Muscle layer of duodenum (tissue), 2 donors: ENCODE measurements around the gene PIGH.

Source experiments
- H3K27ac ChIP-seq: one replicate; pipeline ENCODE4 v1.7.0; 2013; ENCODE audit warnings: mild to moderate bottlenecking, low read length
- H3K27me3 ChIP-seq: one replicate; pipeline ENCODE4 v1.7.0; 2013; ENCODE audit warnings: low read depth, mild to moderate bottlenecking, control low read depth, low read length
- H3K36me3 ChIP-seq, 2 donors: one replicate each; pipeline ENCODE4 v1.7.0; 2013; ENCODE audit warnings: low read length in 2 of 2, control low read depth in 1 of 2, mild to moderate bottlenecking in 1 of 2; ENCODE audit not compliant: insufficient read depth in 2 of 2, control insufficient read depth in 1 of 2
- H3K4me1 ChIP-seq, 2 donors: one replicate each; pipeline ENCODE4 v1.7.0; 2013; ENCODE audit warnings: low read length in 2 of 2, mild to moderate bottlenecking in 2 of 2, control low read depth in 1 of 2, moderate library complexity in 1 of 2; ENCODE audit not compliant: insufficient read depth in 2 of 2, control insufficient read depth in 1 of 2
- H3K4me3 ChIP-seq, 2 donors: one replicate each; pipeline ENCODE4 v1.7.0; 2013; ENCODE audit warnings: low read length in 2 of 2, low read depth in 1 of 2, mild to moderate bottlenecking in 1 of 2
- H3K9me3 ChIP-seq, 2 donors: one replicate each; pipeline ENCODE4 v1.7.0; 2013; ENCODE audit warnings: low read length in 2 of 2, control low read depth in 1 of 2, mild to moderate bottlenecking in 1 of 2; ENCODE audit not compliant: control insufficient read depth in 1 of 2
- donor health status: healthy.

The PIGH gene

DNA sequence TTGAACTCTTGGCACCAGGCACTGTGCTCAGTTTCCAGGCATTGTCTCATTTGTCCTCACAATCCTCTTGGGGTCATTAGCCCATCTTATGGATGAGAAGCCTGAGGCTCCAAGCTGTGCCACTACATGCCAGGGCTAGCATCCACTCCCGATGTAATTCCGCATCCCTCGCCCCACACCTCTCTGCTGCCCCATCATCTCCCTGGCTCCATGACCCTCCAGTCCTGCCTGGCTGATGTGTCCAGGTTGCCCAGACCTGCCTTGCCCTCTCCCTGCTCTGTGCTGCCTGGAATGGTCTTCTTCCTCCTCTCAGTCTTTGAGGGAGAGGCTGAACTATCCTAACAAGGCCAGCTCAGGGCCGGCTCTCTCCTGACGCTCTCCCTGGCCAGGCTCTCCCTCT, 27.5 kb downstream of the PIGH start:
- Histone ChIP-seq H3K9me3 (no peaks in the 10 kb centered on the region), H3K36me3 (no peaks in the 10 kb centered on the region), H3K4me3 (no peak overlapping the region), H3K27me3 (no peaks in the 10 kb centered on the region), H3K27ac (no peak overlapping the region), H3K4me1 (no peaks in the 10 kb centered on the region)

DNA sequence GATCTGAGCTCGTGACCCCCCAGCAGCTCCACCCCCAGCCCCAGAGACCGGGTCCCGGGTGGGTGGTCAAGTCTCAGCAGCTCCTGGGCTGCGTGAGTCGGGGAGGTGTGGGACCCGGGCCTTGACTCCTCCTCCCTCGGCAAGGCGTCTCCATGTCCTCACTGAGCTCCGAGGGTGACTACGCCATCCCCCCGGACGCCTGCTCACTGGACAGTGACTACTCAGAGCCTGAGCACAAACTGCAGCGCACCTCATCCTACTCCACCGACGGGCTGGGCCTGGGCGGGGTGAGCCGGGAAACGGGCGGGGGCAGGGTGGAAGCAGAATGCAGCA, 28.1 kb downstream of the PIGH start:
- Histone ChIP-seq H3K4me3 (no peak overlapping the region), H3K36me3 (no peaks in the 10 kb centered on the region), H3K4me1 (no peaks in the 10 kb centered on the region), H3K27me3 (no peaks in the 10 kb centered on the region), H3K27ac (no peak overlapping the region), H3K9me3 (no peaks in the 10 kb centered on the region)

DNA sequence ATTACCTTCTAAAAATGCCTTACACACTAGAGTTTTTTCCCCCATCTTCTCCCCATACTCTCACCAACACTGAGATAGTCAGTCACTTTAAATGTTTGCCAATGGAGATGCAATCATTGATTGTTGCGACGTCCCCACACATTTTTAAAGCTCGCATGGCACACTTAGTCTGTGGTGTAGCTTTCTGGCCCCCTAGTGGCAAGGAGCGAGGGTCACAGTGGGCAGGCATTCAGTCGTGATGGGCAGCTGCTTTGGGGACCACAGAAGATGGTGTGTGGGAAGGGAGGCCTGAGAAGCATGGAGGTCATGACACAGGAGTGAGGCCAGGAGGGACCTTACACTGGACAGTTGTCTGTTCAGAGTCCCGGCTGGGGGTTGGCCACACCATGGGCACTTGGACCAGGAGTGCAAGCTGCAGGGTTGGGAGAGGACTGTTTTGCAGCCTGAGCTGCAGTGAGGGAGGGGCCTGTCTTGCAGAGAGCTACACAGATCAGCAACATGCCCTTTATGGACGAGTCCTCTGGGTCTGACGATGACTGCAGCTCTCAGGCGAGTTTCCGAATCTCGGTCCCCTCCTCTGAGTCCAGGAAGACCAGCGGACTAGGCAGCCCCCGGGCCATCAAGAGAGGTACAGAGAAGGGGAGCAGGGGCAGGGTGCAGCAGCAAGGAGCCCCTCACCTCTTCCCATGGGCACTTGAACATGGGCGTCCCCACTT, 28.6 kb downstream of the PIGH start:
- H3K4me3 ChIP-seq = no peak overlapping the region
- H3K9me3 ChIP-seq = no peaks in the 10 kb centered on the region
- H3K27me3 ChIP-seq = no peaks in the 10 kb centered on the region
- no peak overlapping the region for H3K27ac ChIP-seq
- H3K36me3 ChIP-seq = no peaks in the 10 kb centered on the region
- H3K4me1 ChIP-seq = no peaks in the 10 kb centered on the region

DNA sequence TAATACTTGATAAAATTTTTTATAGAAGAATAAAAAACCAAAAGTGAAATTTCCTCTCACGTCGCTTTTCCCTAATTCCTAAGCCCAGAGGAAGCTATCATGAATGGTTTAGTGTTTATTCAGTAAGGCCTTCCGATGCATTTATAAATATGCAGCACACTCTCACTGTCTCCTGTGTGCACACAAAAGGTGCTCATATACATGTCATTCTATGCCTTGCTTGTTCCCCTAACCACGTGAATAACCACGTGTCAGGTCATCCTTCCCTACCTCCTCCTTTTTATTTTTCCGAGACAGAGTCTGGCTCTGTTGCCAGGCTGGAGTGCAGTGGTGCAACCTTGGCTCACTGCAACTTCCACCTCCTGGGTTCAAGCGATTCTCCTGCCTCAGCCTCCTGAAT, 29.6 kb downstream of the PIGH start:
- Histone ChIP-seq H3K27ac (no peak overlapping the region), H3K4me1 (no peaks in the 10 kb centered on the region), H3K4me3 (no peak overlapping the region), H3K36me3 (no peaks in the 10 kb centered on the region), H3K27me3 (no peaks in the 10 kb centered on the region), H3K9me3 (no peaks in the 10 kb centered on the region)

DNA sequence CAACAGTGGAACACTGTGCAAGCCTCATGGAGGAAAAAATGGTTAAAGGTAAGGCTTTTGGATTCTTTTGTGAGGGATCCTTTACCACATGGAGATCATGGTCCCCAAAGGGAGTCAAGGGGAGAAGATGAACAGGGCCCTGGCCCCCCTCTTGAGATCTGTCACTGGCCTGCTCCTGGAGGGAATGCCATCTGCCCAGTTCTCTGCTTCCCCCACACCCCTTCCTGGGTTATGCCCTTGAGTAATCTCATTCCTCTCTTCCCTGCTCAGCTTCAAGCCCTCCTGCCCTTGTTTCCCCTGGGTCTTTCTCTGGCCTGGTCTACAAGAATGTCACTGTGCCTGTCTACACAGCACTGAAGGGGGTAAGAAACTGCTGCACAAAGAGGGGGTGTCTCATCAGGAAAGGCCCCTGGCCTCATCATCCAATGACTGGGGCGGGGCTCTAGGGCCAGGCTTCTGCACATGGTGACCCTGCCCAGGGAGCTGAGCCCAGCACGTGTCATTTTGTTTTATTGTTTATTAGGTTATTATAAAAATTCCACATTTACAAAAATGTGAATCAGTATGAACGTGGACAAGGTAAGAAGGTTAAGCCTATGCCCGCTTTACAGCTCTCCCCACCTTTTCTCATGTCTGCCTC, 30.3 kb downstream of the PIGH start:
- Histone ChIP-seq H3K4me1 (no peaks in the 10 kb centered on the region), H3K27me3 (no peaks in the 10 kb centered on the region), H3K27ac (no peak overlapping the region), H3K9me3 (no peaks in the 10 kb centered on the region), H3K4me3 (no peak overlapping the region), H3K36me3 (no peaks in the 10 kb centered on the region)

DNA sequence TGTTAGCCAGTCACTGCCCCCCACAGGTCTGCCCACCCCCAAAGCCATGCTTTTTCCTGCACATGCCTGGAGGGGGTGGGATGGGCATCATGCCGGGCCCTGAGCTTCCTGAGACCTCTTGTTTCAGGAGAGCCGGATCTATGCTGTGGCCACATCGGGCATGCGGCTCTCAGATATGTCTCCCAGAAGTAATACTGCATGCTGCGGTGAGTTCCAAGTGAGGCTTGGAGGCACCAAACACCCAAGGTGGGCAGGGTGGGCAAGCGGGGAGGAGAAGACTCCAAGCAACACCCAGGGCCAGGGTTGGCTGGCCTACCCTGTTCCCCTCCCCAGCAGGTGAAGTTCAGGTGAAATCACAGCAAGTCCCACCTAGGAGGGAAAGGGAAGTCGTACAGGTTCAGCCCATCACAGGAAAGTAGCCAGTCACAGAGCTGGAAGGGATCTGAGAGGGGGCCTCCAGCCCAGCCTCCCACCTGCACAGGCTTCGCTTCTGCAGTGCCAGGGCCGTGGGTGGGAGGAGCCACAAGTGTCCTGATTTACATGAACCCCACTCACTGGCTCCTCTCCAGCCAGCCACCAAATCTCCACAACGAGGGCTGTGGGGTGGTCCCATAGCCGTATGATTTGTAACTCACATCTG, 30.9 kb downstream of the PIGH start:
- Histone ChIP-seq H3K4me1 (no peaks in the 10 kb centered on the region), H3K27ac (no peak overlapping the region), H3K27me3 (no peaks in the 10 kb centered on the region), H3K36me3 (no peaks in the 10 kb centered on the region), H3K4me3 (no peak overlapping the region), H3K9me3 (no peaks in the 10 kb centered on the region)

DNA sequence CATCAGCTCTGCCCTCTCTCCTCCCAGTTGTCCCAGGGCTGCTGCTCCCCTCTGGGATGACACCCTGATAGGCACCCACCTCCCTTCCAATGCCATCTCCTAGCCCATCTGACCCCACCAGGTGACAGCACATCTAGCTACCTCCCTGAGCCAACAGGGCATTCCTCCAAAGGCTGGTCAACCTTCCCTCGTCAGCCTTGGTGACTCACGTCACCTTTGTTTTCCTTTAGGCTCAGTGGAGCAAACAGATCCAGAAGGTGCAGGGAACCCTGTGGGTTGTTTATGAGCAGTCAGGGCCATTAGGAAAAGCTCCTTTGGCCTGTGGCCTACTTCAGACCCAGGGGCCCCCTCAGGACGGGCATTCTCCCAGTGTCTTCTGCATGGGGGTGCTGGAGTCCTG, 32.4 kb downstream of the PIGH start:
- Histone ChIP-seq H3K9me3 (no peaks in the 10 kb centered on the region), H3K27ac (no peak overlapping the region), H3K4me1 (no peaks in the 10 kb centered on the region), H3K4me3 (no peak overlapping the region), H3K36me3 (no peaks in the 10 kb centered on the region), H3K27me3 (no peaks in the 10 kb centered on the region)

DNA sequence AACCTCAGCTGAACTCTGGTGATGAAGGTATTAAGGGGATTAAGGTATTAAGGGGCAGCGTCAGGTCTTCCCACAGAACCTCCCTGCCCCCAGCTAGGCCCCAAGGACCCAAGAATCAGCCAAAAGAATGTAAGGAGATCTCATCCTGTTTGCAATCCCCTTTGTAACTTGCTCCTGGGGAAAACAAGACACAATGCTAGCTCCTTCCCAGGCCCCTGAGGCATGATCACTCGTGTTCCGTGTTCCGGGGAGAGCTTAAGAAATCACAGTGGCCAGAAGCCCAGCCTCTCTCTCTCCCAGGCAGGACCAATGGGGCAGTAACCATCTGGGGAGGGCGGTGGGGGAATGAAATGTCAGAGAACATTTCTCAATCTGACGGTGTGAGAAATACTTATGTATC, 33.2 kb downstream of the PIGH start:
- Histone ChIP-seq H3K9me3 (no peaks in the 10 kb centered on the region), H3K4me3 (no peak overlapping the region), H3K36me3 (no peaks in the 10 kb centered on the region), H3K27ac (no peak overlapping the region), H3K27me3 (no peaks in the 10 kb centered on the region), H3K4me1 (no peaks in the 10 kb centered on the region)

DNA sequence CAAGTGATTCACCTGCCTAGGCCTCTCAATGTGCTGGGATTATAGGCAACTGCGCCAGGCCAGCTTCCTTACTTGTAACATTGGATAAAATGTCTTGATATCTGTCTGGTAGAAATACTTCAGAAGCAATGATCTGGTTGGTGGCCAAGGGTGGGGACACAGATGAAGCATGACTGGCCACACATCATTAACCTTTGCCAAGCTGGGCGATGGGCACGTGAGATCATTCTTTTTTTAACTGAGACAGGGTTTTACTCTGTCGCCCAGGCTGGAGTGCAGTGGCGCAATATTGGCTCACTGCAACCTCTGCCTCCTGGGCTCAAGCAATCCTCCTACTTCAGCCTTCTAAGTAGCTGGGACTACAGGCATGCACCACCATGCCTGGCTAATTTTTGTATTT, 35.8 kb downstream of the PIGH start:
- Histone ChIP-seq H3K27me3 (no peaks in the 10 kb centered on the region), H3K27ac (no peak overlapping the region), H3K36me3 (no peaks in the 10 kb centered on the region), H3K9me3 (no peaks in the 10 kb centered on the region), H3K4me1 (no peaks in the 10 kb centered on the region), H3K4me3 (no peak overlapping the region)

DNA sequence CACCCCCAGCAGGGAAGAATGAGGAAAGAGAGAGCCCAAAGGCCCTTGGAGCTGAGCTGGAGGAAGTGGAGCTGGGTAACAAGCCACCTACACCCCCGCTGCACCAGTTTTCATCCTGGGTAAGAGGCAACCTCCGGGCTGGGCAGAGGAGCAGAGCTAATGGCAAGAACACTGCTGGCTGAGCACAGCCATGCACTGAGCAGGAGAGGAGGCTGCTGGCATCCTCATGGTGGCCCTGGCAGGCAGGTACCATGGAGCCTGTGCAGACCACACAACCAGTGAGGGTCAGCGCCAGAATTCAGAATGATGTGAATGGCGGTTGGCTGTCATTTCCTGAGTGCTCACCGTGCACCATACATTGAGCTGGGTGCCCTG, 37.3 kb downstream of the PIGH start:
- Histone ChIP-seq H3K27ac (no peak overlapping the region), H3K4me1 (no peaks in the 10 kb centered on the region), H3K36me3 (no peaks in the 10 kb centered on the region), H3K9me3 (no peaks in the 10 kb centered on the region), H3K4me3 (no peak overlapping the region), H3K27me3 (no peaks in the 10 kb centered on the region)

DNA sequence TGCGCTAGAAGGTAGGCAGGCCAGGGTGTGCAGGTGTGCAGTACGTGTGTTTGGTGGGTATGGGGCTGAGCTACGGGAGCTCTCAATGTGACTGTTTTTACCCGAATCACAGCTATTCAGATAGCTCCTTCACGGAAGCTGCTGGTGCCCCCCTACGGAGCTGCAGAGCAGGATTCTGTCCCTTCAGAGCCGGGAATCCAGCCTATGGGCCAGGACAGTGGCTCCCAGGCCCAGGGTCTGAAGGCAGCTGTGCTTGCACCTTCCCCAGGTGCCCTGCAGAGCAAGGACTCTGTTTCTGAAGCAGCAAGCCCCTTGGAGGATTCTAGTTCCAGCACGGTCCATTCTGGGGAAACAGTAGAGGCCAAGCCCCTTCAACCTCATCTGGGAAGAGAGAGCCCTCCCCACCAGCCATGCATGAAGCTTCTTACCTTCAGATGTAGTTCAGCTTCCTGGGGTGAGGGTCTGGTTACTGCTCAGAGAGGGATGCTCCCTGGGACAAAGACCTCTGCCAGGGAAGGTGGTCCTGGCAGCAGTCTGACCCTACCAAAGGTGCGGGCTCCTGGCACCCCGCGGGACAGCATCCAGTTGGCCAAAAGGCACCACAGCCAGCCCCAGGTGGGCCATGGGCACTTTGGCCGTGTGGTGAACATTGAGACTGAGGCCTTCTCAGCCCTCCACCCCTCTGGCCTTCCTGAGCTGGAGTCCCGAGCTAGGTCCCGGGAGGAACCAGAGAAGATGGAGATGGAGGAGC, 37.9 kb downstream of the PIGH start:
- Histone ChIP-seq H3K4me3 (no peak overlapping the region), H3K36me3 (no peaks in the 10 kb centered on the region), H3K27me3 (no peaks in the 10 kb centered on the region), H3K4me1 (no peaks in the 10 kb centered on the region), H3K27ac (no peak overlapping the region), H3K9me3 (no peaks in the 10 kb centered on the region)
